SHP77 treated with DMSO at 0.1 percent for 48 hours (cell line): Measurements from ENCODE around the gene UQCC3.
"Not testable (repeated sequence)": the region's sequence is repeated elsewhere in the genome, so short reads cannot be mapped to it uniquely, and the experiment has no call there.

ENCODE experiments used
- DNase-seq: peaks from one replicate; lab custom pipeline; 2025; lab: John Stamatoyannopoulos, UW

UQCC3 gene, protein sequence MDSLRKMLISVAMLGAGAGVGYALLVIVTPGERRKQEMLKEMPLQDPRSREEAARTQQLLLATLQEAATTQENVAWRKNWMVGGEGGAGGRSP

GRCh38 chr11:62671608-62672389, at the start of gene UQCC3, which contains the start of gene LBHD1:
UQCC3 (plus strand) TSS chr11:62671673; CDS start chr11:62671746, 73 bp downstream.
LBHD1 (minus strand) TSS chr11:62672267; CDS start chr11:62670031, 2,236 bp downstream.
- peak; percentile 68 for DNase-seq

DNA sequence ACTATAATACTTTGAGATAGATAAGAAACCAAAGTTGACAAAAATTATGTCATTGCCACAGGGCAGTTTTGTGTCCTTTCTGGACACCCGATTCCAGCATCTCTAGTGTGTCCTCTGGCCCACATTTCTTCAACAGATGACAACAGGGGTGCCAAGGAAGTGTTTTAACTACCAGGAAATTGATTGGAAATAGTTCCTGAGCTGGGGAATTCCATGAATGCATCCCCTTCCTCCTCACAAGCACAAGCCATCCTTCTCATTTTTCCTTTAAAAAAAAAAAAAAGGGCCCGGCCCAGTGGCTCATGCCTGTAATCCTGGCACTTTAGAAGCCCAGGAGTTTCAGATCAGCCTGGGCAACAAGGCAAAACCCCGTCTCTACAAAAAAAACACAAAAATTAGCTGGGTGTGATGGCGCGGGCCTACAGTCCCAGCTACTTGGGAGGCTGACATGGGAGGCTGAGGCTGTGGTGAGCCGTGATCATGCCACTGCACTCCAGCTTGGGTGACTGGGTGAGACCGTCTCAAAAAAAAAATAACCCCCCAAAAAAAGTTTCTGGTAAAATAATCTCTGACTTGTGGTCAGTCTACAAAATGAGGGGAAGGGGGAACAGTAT, 48.9 kb upstream of the UQCC3 start:
- DNase-seq: no peak

DNA sequence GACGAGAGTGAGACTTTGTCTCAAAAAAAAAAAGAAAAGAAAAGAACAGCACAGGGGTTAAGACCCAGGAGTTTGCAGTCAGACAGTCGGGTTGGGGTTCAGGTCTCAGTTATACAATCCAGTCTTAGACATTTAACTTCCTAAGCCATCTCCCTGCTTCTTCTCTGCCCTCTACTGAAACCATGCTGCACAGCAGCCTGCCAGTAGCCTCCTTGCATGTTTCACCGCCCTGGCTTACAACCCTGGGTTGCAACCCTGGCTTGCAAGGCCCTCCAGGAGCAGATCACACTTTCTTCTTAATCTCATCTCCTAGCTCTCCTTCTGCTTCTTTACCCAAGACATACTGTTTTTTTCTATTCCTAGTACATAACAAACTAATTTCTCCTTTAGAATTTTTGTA, 43.8 kb upstream of the UQCC3 start:
- no peak for DNase-seq

DNA sequence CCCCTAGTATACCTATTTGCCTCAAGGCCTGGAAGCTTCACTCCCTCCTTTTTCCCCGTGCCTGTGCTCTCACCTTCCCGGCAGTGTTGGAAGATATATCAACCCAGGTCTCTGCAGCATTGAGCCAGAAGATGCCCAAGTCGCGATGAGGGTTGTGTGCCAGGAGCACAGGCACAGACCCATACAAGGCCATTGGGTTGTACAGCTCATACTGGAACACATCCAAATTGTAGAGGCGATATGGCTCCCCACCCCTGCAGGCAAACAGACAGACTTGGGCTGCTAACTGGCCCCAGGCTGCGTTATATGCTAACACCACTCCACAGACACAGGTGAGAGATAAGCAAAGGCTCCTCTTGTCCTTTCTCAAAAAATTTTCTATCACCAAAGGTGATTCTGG, 39.0 kb upstream of the UQCC3 start:
- no peak for DNase-seq

DNA sequence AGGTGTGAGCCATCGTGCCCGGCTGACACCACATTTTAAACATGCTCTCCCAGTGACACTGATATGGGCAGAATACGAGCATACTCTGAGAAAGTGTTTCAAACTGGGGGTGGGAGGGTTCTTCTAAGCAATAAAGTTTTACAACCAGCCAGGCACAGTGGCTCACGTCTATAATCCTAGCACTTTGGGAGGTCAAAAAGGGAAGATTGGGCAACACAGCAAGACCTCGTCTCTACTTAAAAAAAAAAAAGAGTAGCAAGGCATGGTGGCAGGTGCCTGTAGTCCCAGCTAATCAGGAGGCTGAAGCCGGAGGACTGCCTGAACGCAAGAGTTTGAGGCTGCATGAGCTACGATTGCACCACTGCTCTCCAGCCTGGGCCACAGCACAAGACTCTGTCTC, 27.3 kb upstream of the UQCC3 start:
- DNase-seq: no peak

DNA sequence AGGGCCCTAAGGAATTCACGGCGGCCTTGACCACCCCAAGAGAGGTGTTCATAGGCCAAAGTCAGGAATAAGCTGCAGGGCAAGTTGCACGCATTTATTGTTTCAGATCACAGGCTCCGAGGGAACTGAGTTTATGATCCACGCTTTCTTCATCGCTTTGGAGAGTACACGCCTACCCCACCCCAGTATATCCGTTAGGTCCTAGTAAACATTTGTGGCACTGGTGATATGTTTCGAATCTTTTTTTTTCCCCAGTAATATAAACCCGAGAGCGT, 25.9 kb upstream of the UQCC3 start:
- no peak for DNase-seq

DNA sequence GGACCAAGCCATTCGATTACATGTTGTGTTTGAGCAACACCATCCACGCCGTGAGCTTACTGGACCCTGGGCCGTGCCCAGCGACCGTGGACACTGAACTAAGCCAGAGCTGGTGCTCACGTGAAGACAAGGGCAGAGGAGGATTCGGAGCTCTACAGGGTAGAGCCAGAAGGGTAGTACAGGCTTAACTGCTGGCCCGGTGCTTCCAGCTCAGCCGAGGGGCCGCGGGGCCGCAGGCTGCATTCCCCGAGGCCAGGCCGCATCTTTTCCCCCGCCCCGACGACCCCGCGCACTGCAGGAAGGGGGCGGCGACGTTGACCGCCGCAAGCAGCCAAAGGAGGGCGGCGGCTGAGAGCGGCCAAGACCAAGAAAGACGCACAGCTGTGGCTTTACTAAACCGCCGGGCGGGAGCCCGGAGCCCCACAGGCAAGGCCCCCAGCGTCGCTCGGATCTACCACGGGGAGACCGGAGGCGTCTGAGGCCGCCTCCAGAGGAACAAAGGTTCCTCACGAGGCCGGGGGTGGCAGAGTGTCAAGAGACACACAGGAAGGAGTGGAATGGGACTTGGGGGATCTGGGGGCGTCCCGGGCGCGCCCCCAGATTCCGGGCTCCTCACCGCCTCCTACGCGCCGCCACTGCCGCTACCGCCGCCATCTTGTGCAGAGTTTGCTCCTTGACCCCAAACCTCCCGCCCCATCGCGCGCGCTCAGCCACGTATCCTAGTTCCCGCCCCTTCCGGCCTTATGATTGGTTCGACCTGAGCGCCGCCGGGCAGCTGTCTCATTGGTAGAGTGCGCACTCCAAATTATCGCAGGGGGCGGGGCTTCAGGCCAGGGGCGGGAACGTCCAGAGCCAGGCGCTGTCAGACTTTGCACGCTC, 25.3 kb upstream of the UQCC3 start, which contains the start of gene GANAB:
TSS of gene GANAB (minus strand) at position 668 of the 879 bp plus-strand sequence. CDS start at position 654, 14 bp downstream.
- DNase-seq: peak; percentile 86

DNA sequence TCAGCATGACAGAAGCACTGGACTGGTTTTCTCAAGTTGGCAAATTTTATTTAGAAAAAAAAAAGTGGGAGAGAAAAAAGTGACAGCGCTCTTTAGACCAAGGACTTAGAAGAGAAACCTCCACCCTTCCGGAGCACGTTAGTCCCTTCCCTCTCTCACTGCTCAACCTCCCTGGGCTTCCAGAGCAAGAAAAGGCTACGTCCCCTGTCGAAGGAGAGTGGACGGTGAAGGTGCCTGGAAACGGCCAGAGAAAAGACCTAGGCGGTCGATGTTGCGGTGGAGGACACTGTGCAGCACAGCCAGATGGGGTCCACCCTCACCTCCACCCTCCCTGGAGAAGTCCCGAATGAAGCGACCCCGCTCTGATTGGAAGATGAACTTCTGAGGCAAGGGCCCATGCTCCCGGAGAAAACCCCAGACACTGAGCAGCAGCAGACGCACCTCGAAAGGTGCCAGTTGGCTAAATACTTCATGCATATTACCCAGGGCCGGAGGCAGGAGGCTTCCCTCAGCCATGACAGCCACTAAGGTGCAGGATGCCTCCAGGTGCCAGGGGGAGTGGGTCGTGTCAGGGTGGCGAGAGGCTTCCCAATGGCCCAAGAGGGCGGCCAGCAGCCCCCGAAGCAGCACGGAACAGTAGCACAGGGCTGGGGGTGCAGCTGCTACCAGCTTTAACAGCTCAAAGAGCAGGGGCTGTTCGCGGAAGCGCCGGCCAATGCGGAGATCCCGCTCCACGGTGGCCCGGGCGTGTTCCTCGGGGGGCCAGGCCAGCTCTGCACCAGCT, 24.5 kb upstream of the UQCC3 start:
- no peak for DNase-seq

DNA sequence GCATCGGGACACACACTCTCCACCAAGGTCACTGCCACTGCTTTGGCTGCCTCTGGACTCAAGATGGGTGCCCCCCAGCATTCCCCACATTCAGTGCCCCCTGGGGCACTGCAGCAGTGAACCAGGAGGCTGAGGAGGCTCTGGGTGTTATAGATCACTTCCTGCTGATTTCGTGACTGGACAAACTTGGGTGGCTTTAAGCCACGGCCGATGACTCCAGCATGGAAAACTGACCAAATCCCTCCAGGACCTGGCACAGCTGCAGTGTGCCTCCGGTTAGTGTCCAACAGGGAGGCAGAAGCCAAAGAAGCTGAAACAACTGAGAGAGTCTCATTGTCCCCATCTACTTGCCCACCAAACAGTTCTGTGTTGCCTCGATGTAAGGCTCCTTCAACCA, 23.9 kb upstream of the UQCC3 start:
- DNase-seq: no peak

- no peak for DNase-seq
These were observed 23.1 kb upstream of the UQCC3 start for GRCh38 chr11:62648185-62648966.

DNA sequence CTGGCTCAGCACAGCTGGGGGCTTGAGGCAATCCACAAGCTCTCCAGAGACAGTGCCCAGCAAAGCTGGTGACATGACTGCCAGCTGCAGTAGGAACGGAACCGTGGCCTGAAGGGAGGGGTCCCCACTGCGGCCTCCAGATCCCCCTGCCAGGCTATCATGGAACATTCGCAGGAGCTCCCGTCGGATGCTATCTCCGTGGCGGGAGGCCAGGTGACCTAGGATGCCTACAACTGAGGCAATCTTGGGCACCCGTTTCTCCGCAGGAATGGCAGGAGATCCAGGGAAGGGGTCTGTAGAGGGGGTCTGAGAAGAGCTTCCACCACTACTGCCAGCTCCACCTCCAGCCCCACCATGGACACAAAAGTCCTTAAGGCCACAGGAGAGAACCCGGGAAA, 22.5 kb upstream of the UQCC3 start:
- DNase-seq: no peak

DNA sequence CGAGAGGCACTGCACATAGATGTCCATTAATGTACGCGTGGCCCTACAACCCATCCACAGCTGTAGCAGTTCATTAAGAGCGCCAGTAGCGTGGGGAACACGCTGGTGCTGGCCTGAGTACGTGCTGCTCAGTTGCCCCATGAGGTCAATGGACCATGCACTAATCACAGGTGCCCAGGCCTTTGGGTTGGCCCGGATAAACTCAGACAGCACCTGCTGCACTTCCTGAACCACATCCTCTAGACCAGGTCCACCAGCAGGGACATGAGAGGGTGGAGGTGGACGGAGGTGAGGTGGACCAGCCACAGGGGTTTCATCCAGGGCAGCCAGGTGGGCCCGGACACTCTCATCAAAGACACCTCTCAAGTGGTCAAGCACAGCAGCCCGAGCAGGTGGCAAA, 22.0 kb upstream of the UQCC3 start:
- no peak for DNase-seq

GRCh38 chr11:62650283-62650682, 21.2 kb upstream of the UQCC3 start:
- DNase-seq: not testable (repeated sequence)

GRCh38 chr11:62652161-62653006, 19.1 kb upstream of the UQCC3 start:
- DNase-seq: no peak

DNA sequence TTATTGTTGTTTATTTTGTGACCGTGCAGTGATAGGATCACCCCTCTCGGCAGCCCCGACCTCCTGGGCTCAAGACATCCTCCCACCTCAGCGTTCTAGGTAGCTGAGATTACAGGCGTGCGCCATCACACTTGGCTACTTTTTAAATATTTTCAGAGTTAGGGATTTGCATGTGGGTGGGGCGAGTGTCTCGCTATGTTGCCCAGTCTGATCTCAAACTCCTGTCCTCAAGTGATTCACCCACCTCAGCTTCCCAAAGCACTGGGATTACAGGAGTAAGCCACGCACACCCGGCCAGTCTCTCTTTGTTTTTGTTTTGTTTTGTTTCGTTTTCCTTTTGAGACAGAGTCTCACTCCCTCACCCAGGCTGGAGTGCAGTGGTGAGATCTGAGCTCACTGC, 17.2 kb upstream of the UQCC3 start:
- DNase-seq: no peak

GRCh38 chr11:62656796-62657429, 14.6 kb upstream of the UQCC3 start:
- DNase-seq: no peak

- DNase-seq: no peak
These were observed 6.9 kb upstream of the UQCC3 start for GRCh38 chr11:62664405-62665074.

DNA sequence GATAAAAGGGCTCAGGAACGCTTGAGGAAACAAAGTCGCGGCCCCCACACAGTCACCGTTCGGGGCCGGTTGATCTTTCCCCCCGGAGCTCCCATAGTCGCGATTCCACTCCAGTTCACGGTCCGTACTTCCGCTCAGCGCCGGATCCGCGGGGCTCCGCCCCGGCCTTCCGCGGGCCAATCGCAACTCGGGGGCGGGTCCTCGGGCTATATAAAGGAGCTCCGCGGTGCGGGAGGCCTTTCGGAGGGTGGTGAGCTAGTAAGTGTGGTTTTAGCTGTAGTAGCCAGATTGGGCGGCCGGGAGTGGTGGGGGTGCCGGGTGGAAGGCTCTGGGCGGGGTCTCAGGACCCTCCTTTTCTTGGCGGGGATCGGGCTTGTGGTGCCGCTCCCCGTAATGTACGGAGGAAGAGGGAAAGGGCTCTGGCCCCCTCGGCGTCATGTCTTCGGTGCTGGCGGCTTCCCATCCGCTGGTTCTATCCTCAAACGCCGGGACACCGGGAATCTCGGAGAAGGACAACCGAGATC, 6.3 kb upstream of the UQCC3 start, which contains the start of the genes C11orf98 and CSKMT:
TSS of gene C11orf98 (minus strand) at position 136 of the 524 bp plus-strand sequence. CDS start at position 95, 41 bp downstream.
TSS of gene CSKMT (plus strand) at position 238 of the 524 bp plus-strand sequence. CDS start 568 bp downstream, outside the sequence.
- peak; percentile 69 for DNase-seq
